Activated naive CD4-positive, alpha-beta T cell treated with anti-CD3 and anti-CD28 coated beads for 36 hours (primary cell): ENCODE results near the gene ALG2. TPM values are rescaled to one million over a fixed set of nuclear protein-coding genes. Genes with fewer than 3 reads are reported as not detected.
A peak's percentile ranks its signal among the peaks of the same experiment; 100 is the strongest.

ENCODE experiments used
- CTCF ChIA-PET: fragments of 350-600 bp; sonication (Branson Sonifier 250); formaldehyde crosslinking; loops from one replicate; lab custom pipeline; 2021; ENCODE audit warnings: antibody characterized with exemption; lab: Charles Lee
- DNase-seq: peaks from one replicate; pipeline ENCODE4 v3.0.0-alpha.2; 2020
- H3K27ac Mint-ChIP-seq: one replicate; pipeline ENCODE4 v1.8.0; 2021; ENCODE audit warnings: mild to moderate bottlenecking, mixed read lengths
- H3K27me3 Mint-ChIP-seq: one replicate; pipeline ENCODE4 v1.8.0; 2021; ENCODE audit warnings: low read depth, mixed read lengths
- H3K36me3 Mint-ChIP-seq: one replicate; pipeline ENCODE4 v1.8.0; 2021; ENCODE audit warnings: low read depth, mixed read lengths
- H3K4me1 Mint-ChIP-seq: one replicate; pipeline ENCODE4 v1.8.0; 2021; ENCODE audit warnings: low read depth, mixed read lengths
- H3K4me3 Mint-ChIP-seq: one replicate; pipeline ENCODE4 v1.8.0; 2021; ENCODE audit warnings: mild to moderate bottlenecking, moderate library complexity, mixed read lengths
- H3K9me3 Mint-ChIP-seq: one replicate; pipeline ENCODE4 v1.8.0; 2021; ENCODE audit warnings: mixed read lengths
- intact Hi-C: fragments of 100-400 bp; cut with micrococcal nuclease; formaldehyde crosslinking; loops from one replicate; pipeline ENCODE4 v1.15.1; 2023
- total RNA-seq, 2 experiments: library from RNA; stranded (reverse); gene quantifications; one replicate each; pipeline ENCODE4 v1.2.3, GENCODE V29; 2021

ALG2 gene
- total RNA-seq, 2 experiments from 2014 or later: 11.3 to 11.8 TPM

DNA sequence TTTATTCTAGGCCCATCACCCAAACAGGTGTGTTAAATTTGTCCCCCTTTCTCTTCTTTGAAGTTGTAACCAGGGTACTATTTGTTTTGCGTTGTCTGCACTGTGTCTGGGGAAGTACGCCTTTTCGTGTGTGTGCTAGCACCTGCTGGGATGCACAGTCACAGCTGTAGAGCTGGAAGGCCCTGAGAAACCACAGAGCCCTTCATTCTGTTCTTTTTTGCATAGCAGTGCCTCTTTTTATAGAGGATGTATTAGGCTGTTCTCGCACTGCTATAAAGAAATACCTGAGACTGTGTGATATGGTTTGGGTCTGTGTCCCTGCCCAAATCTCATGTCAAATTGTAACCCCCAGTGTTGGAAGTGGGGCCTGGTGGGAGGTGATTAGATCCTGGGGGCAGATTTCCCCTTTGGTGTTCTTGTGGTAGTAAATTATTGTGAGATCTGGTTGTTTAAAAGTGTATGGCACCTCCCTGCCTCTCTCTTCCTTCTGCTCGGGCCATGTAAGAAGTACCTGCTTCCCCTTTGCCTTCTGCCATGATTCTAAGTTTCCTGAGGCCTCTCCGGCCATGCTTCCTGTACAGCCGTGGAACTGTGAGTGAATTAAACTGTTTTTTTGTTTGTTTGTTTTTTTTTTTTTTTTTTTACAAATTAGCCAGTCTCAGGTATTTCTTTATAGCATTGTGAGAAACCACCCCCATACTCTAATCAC lies 14.3 kb upstream of the ALG2 start:
- Mint-ChIP-seq H3K36me3 (peaks cover 15% of the 10 kb centered on the region), H3K27ac (peak overlapping the region; percentile 13), H3K9me3 (no peaks in the 10 kb centered on the region), H3K4me3 (no peak overlapping the region), H3K27me3 (no peaks in the 10 kb centered on the region), H3K4me1 (peaks cover 15% of the 10 kb centered on the region)
- peak; percentile 67 for DNase-seq
- CTCF ChIA-PET: interaction anchor here (1.2 kb wide), 1 partner anchor 977 kb away, joined by 3 read pairs; no protein-coding TSS in a partner anchor
- intact Hi-C loops: loop anchor here (1.0 kb wide), 1 partner anchor 17 kb away; no protein-coding TSS in a partner anchor

DNA sequence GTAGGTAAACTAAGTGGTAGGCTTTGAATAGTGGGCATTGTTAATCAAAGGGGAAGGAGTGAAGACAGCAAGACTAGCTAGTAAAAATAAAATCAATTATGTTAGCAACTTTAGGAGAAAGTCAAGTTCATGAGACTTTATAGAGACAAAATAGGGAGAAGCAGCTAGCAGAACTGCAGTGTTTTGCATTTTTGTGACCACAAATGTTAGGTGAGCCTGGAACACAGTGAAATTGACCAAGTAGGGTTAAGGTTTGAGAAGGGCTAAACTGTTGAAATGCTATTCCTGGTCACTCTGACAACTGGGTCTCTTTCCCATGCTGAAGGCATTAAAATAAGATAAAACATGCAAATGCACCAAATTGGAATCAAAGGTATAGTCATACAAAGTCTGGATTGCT lies 13.3 kb upstream of the ALG2 start:
- no peak for DNase-seq
- intact Hi-C loops: no loop called here
- CTCF ChIA-PET: no interaction called here
- no peaks in the 10 kb centered on the region for H3K27me3 Mint-ChIP-seq
- no peak overlapping the region for H3K27ac Mint-ChIP-seq
- H3K4me1 Mint-ChIP-seq: peaks cover 15% of the 10 kb centered on the region
- H3K4me3 Mint-ChIP-seq: no peak overlapping the region
- H3K9me3 Mint-ChIP-seq: no peaks in the 10 kb centered on the region
- peaks cover 17% of the 10 kb centered on the region for H3K36me3 Mint-ChIP-seq

DNA sequence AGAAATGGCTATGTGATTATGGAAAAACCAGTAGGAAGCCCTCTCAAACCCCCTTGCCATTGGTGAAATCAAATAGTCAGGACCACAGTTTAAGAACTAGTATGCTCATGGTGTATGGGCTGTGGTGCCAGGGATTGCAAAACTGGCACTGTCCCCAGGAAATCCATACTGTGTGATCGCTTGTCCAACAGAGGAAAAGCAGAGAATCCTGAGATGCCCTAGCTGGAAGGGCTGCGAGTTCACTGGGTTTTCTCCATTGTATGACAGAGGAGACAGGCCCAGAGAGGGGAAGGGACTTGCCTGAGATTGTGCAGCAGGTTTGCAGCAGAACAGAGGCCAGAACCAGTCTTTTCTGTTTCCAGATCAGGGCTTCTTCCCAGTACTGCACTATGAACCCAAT lies 12.9 kb upstream of the ALG2 start:
- no peak overlapping the region for H3K4me3 Mint-ChIP-seq
- no peak for DNase-seq
- intact Hi-C loops: no loop called here
- no peak overlapping the region for H3K27ac Mint-ChIP-seq
- peaks cover 15% of the 10 kb centered on the region for H3K4me1 Mint-ChIP-seq
- no peaks in the 10 kb centered on the region for H3K27me3 Mint-ChIP-seq
- CTCF ChIA-PET: interaction anchor here (0.8 to 1.1 kb wide), 2 partner anchors 32 to 39 kb away, joined by 3 to 4 read pairs; no protein-coding TSS in a partner anchor
- no peaks in the 10 kb centered on the region for H3K9me3 Mint-ChIP-seq
- H3K36me3 Mint-ChIP-seq: peaks cover 16% of the 10 kb centered on the region

- peaks cover 10% of the 10 kb centered on the region for H3K4me1 Mint-ChIP-seq
- no peak overlapping the region for H3K27ac Mint-ChIP-seq
- intact Hi-C loops: no loop called here
- H3K9me3 Mint-ChIP-seq: no peaks in the 10 kb centered on the region
- H3K4me3 Mint-ChIP-seq: no peak overlapping the region
- peaks cover 21% of the 10 kb centered on the region for H3K36me3 Mint-ChIP-seq
- peak; percentile 69 for DNase-seq
- CTCF ChIA-PET: interaction anchor here (0.6 to 3.8 kb wide), 23 partner anchors 9 to 311 kb away, joined by 3 to 44 read pairs (median 4); partner anchors contain the start of genes ALG2 and SEC61B
- no peaks in the 10 kb centered on the region for H3K27me3 Mint-ChIP-seq
Measured at GRCh38 chr9:99231711-99232110, 10.0 kb upstream of the ALG2 start.

- intact Hi-C loops: no loop called here
- DNase-seq: no peak
- CTCF ChIA-PET: interaction anchor here (2.5 to 3.4 kb wide), 3 partner anchors 9 to 28 kb away, joined by 9 to 44 read pairs (median 11); partner anchors contain the start of genes ALG2 and SEC61B
- Mint-ChIP-seq H3K9me3 (no peaks in the 10 kb centered on the region), H3K36me3 (peaks cover 21% of the 10 kb centered on the region), H3K4me3 (no peak overlapping the region), H3K27ac (no peak overlapping the region), H3K4me1 (peaks cover 2% of the 10 kb centered on the region), H3K27me3 (no peaks in the 10 kb centered on the region)
Measured at GRCh38 chr9:99230206-99230605, 8.5 kb upstream of the ALG2 start.

DNA sequence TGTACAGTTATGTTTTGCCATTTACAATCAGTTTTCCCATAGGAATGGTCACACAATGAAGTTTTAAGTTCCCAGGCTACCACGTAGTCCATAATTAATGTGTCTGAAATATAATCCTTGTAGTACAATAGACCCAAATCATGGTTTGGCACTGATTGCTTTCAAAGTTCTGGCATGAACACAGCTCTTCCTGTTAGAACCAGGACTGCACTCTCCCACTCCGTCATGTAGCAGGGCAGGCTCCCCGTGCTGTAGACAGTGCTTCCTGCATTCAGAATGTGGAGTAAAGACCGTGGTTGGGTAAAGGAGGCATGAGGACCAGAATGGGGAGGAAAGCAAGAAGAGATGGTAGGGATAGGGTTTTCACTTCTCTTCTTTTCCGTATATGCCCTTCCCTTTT lies 4.3 kb upstream of the ALG2 start:
- H3K4me1 Mint-ChIP-seq: peaks cover 26% of the 10 kb centered on the region
- no peaks in the 10 kb centered on the region for H3K9me3 Mint-ChIP-seq
- CTCF ChIA-PET: interaction anchor here (0.7 kb wide), 1 partner anchor 42 kb away, joined by 3 read pairs; no protein-coding TSS in a partner anchor
- no peaks in the 10 kb centered on the region for H3K27me3 Mint-ChIP-seq
- DNase-seq: no peak
- H3K27ac Mint-ChIP-seq: no peak overlapping the region
- H3K36me3 Mint-ChIP-seq: peaks cover 25% of the 10 kb centered on the region
- H3K4me3 Mint-ChIP-seq: no peak overlapping the region
- intact Hi-C loops: no loop called here

DNA sequence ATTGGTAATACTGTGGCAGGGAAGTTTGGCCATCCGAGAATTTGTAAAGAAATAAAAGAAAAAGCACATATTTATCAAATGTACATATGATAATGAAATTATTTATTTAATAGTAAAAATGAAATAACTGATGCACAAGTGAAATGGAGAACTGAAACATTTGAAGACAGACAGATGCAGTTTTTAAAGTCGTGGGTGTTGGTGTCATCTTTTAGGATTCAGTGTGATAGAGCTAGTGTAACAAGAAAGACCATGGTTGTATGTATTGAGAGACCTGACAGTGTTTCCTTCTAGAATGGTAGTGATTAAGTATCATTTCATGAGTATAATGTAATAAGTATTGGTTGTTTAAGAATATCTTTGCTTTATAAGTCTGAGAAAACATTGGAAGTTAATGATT lies 2.7 kb upstream of the ALG2 start:
- Mint-ChIP-seq H3K36me3 (peaks cover 20% of the 10 kb centered on the region), H3K9me3 (no peaks in the 10 kb centered on the region), H3K4me3 (no peak overlapping the region), H3K27me3 (no peaks in the 10 kb centered on the region), H3K27ac (no peak overlapping the region), H3K4me1 (peaks cover 40% of the 10 kb centered on the region)
- CTCF ChIA-PET: no interaction called here
- DNase-seq: no peak
- intact Hi-C loops: loop anchor here (5.0 kb wide), 2 partner anchors 417 to 1373 kb away; partner anchors contain the start of gene GALNT12

DNA sequence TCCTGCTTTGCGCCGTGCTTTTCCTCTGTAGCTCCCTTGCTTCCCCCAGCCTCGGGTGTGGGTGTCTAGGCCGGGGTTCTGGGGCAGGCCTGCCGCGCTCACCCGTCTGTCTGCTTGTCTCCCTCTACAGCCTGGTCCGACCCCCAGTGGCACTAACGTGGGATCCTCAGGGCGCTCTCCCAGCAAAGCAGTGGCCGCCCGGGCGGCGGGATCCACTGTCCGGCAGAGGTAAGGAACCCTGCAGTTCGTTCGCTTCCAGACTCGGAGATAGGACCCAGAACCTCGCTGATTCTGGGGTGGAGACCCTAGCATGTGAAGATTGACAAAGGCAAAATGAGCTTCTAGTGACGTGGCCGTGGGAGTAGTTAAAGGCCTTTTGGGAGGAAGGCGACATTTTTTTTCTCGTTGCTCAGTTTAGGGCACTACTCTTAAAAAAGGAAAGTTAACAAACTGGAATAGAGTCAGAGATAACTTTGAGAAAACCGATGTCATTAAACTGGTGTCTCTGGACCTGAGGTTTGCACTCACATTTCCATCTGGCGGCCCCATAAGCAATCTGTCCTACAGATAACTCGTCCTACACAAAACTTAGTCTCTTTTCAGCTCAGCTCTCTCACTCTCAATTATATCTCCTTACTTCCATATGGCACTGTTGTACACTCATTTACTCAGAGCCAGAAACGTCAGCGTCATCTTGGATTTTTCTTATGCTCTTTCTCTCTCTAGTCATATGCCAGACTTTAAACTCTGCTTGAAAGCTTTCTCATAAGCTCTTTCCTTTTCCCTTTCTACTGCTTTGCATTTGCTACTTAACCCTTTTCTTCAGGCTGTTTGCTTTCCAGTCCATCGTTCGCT lies 901 bp upstream of the ALG2 start:
- H3K36me3 Mint-ChIP-seq: peaks cover 22% of the 10 kb centered on the region
- CTCF ChIA-PET: interaction anchor here (0.7 to 5.4 kb wide), 4 partner anchors 9 to 1097 kb away, joined by 3 to 44 read pairs (median 8); no protein-coding TSS in a partner anchor
- H3K4me3 Mint-ChIP-seq: peak overlapping the region; percentile 97
- intact Hi-C loops: loop anchor here (1.0 to 5.0 kb wide), 8 partner anchors 31 to 1375 kb away; partner anchors contain the start of genes GALNT12 and INVS
- H3K9me3 Mint-ChIP-seq: no peaks in the 10 kb centered on the region
- peak overlapping the region; percentile 98 for H3K27ac Mint-ChIP-seq
- DNase-seq: peak; percentile 18
- H3K4me1 Mint-ChIP-seq: peaks cover 52% of the 10 kb centered on the region
- no peaks in the 10 kb centered on the region for H3K27me3 Mint-ChIP-seq

DNA sequence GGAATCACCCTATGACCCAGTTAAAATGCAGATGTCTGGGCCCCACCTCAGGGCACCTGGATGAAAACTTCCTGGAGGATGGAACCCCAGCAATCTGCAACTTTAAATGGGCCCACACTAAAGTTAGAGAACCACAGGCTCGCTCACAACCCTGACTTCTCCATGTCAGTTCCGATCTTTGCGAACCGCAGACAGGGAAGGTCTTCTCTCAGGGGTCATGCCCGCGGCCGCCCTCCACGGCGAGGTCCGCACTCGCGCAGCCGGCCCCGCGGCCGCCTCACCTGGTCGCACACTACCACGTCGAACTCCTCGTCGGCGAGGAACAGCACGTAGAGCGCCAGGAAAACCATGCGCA lies 499 bp downstream of the ALG2 start:
- intact Hi-C loops: loop anchor here (2.0 to 5.0 kb wide), 3 partner anchors 414 to 1376 kb away; partner anchors contain the start of genes GALNT12 and TEX10
- H3K4me3 Mint-ChIP-seq: peak overlapping the region; percentile 97
- H3K4me1 Mint-ChIP-seq: peaks cover 55% of the 10 kb centered on the region

DNA sequence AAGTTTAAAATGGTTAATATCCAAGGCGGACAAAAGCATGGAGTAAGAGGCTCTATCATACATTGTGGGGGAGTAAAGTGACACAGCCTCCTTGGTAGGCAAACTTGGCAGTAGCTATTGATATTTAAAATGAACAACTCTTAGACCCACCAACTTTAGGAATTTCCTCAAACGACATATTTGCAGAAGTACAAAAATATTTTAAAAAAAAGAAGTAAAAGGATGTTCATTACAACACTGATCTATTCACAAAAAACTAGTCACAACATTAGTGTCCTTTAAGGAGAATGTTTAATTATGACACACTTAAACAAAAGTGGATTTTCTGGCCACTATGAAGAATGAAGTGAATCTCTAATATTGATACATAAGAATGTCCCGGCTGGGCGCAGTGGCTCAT lies 1.7 kb downstream of the ALG2 start:
- CTCF ChIA-PET: interaction anchor here (0.8 to 5.4 kb wide), 3 partner anchors 12 to 35 kb away, joined by 3 to 44 read pairs (median 15); no protein-coding TSS in a partner anchor
- intact Hi-C loops: loop anchor here (2.0 to 5.0 kb wide), 3 partner anchors 413 to 1377 kb away; partner anchors contain the start of genes GALNT12 and TEX10

More for the DNA sequence above, 499 bp downstream of the ALG2 start:
- no peak for DNase-seq
- H3K9me3 Mint-ChIP-seq: no peaks in the 10 kb centered on the region
- peaks cover 30% of the 10 kb centered on the region for H3K36me3 Mint-ChIP-seq
- peak overlapping the region; percentile 13 for H3K27ac Mint-ChIP-seq
- no peaks in the 10 kb centered on the region for H3K27me3 Mint-ChIP-seq
- CTCF ChIA-PET: interaction anchor here (0.9 to 5.4 kb wide), 4 partner anchors 11 to 37 kb away, joined by 4 to 44 read pairs (median 14); no protein-coding TSS in a partner anchor

GRCh38 chr9:99216073-99216472 lies 5.7 kb downstream of the ALG2 start:
- Mint-ChIP-seq H3K4me1 (peaks cover 31% of the 10 kb centered on the region), H3K27me3 (no peaks in the 10 kb centered on the region), H3K27ac (no peak overlapping the region), H3K9me3 (peaks cover under 1% of the 10 kb centered on the region), H3K36me3 (peaks cover 36% of the 10 kb centered on the region), H3K4me3 (no peak overlapping the region)
- no peak for DNase-seq
- intact Hi-C loops: no loop called here
- CTCF ChIA-PET: interaction anchor here (0.5 to 1.6 kb wide), 4 partner anchors 16 to 878 kb away, joined by 3 to 6 read pairs (median 4); no protein-coding TSS in a partner anchor

More for the DNA sequence above, 1.7 kb downstream of the ALG2 start:
- no peak for DNase-seq
- Mint-ChIP-seq H3K27ac (no peak overlapping the region), H3K4me3 (peak overlapping the region; percentile 38), H3K4me1 (peaks cover 55% of the 10 kb centered on the region), H3K36me3 (peaks cover 39% of the 10 kb centered on the region), H3K9me3 (no peaks in the 10 kb centered on the region), H3K27me3 (no peaks in the 10 kb centered on the region)
